Osteoblast (primary cell): ENCODE data around the gene MCF2L. TPM values are rescaled to one million over a fixed set of nuclear protein-coding genes. Genes with fewer than 3 reads are reported as not detected.
A peak's percentile ranks its signal among the peaks of the same experiment; 100 is the strongest.

Experiments
- DNase-seq: peaks from one replicate; pipeline ENCODE4 v3.0.0; 2011; ENCODE audit warnings: low spot score, mixed read lengths; ENCODE audit not compliant: insufficient read length; ENCODE audit errors: missing footprints
- H2AFZ ChIP-seq: 2 replicates; pipeline ENCODE4 v1.6.0; 2011; ENCODE audit warnings: mild to moderate bottlenecking, low read length
- H3K27ac ChIP-seq: 2 replicates; pipeline ENCODE4 v1.5.1; 2011; ENCODE audit warnings: mild to moderate bottlenecking, low read depth, low read length, moderate library complexity
- H3K27me3 ChIP-seq: 2 replicates; pipeline ENCODE4 v1.6.0; 2012; ENCODE audit warnings: mild to moderate bottlenecking, control low read depth, inconsistent platforms, low read length, moderate library complexity; ENCODE audit not compliant: insufficient read depth
- H3K36me3 ChIP-seq: 2 replicates; pipeline ENCODE4 v1.5.1; 2011; ENCODE audit warnings: mild to moderate bottlenecking, low read length, control low read depth, moderate library complexity; ENCODE audit not compliant: insufficient read depth
- H3K4me1 ChIP-seq: 2 replicates; pipeline ENCODE4 v1.5.1; 2011; ENCODE audit warnings: mild to moderate bottlenecking, low read length, control low read depth, moderate library complexity; ENCODE audit not compliant: insufficient read depth
- H3K4me2 ChIP-seq: 2 replicates; pipeline ENCODE4 v1.6.0; 2011; ENCODE audit warnings: mild to moderate bottlenecking, low read length; ENCODE audit not compliant: insufficient read depth
- H3K4me3 ChIP-seq: fragments of 200-600 bp; sonication (generic); 3 replicates; pipeline ENCODE4 v1.5.1; 2012; ENCODE audit warnings: mild to moderate bottlenecking, low read length, inconsistent platforms; ENCODE audit not compliant: insufficient read depth
- H3K79me2 ChIP-seq: 2 replicates; pipeline ENCODE4 v1.6.0; 2012; ENCODE audit warnings: mild to moderate bottlenecking, low read length, control low read depth, inconsistent platforms; ENCODE audit not compliant: insufficient read depth
- H3K9me3 ChIP-seq: 2 replicates; pipeline ENCODE4 v1.5.1; 2011; ENCODE audit warnings: low read depth, low read length, control low read depth
- H4K20me1 ChIP-seq: 2 replicates; pipeline ENCODE4 v1.6.0; 2012; ENCODE audit warnings: mild to moderate bottlenecking, low read length, control low read depth; ENCODE audit not compliant: insufficient read depth
- total RNA-seq: library from RNA; depleted of rRNA; stranded (reverse); fragments of >200 nt; gene quantifications from 2 replicates; pipeline ENCODE4 v1.2.3, GENCODE V29; 2012
- TF ChIP-seq, protein P1 (sequence below): IDR thresholded peaks from 2 replicates; pipeline ENCODE4 v1.5.1; 2011; ENCODE audit warnings: mild to moderate bottlenecking, low read depth, low read length, moderate library complexity; ENCODE audit errors: extremely low read depth

MCF2L gene
- total RNA-seq, 1 donor, result 6.5 TPM

DNA sequence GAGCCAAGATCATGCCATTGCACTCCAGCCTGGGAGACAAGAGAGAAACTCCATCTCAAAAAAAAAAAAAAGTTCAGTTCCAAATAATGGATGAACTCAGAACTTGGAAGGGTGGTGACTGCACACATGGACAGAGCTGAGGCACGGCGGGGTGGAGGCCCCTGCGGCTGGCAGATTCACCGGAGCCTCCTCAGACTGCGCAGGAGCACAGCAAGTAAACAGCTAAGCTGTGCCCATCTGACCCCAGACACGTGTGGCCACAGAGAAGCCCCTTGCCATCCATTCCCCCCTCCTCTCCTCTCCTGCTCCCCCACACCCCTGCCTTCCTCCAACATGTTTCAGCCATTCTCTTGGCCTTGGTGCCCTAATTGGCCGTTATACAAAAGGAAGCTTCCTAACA is 173.9 kb downstream of the MCF2L start:
- Histone ChIP-seq H4K20me1 (no peaks in the 10 kb centered on the region), H3K4me2 (no peak overlapping the region), H3K36me3 (no peaks in the 10 kb centered on the region), H3K79me2 (no peaks in the 10 kb centered on the region), H3K4me3 (no peak overlapping the region), H3K9me3 (no peaks in the 10 kb centered on the region), H3K27me3 (peaks cover 15% of the 10 kb centered on the region), H3K27ac (no peak overlapping the region), H2AFZ (no peak overlapping the region), H3K4me1 (no peaks in the 10 kb centered on the region)
- DNase-seq, result peak; percentile 31
- TF ChIP-seq, protein P1, sequence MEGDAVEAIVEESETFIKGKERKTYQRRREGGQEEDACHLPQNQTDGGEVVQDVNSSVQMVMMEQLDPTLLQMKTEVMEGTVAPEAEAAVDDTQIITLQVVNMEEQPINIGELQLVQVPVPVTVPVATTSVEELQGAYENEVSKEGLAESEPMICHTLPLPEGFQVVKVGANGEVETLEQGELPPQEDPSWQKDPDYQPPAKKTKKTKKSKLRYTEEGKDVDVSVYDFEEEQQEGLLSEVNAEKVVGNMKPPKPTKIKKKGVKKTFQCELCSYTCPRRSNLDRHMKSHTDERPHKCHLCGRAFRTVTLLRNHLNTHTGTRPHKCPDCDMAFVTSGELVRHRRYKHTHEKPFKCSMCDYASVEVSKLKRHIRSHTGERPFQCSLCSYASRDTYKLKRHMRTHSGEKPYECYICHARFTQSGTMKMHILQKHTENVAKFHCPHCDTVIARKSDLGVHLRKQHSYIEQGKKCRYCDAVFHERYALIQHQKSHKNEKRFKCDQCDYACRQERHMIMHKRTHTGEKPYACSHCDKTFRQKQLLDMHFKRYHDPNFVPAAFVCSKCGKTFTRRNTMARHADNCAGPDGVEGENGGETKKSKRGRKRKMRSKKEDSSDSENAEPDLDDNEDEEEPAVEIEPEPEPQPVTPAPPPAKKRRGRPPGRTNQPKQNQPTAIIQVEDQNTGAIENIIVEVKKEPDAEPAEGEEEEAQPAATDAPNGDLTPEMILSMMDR, result no peak

DNA sequence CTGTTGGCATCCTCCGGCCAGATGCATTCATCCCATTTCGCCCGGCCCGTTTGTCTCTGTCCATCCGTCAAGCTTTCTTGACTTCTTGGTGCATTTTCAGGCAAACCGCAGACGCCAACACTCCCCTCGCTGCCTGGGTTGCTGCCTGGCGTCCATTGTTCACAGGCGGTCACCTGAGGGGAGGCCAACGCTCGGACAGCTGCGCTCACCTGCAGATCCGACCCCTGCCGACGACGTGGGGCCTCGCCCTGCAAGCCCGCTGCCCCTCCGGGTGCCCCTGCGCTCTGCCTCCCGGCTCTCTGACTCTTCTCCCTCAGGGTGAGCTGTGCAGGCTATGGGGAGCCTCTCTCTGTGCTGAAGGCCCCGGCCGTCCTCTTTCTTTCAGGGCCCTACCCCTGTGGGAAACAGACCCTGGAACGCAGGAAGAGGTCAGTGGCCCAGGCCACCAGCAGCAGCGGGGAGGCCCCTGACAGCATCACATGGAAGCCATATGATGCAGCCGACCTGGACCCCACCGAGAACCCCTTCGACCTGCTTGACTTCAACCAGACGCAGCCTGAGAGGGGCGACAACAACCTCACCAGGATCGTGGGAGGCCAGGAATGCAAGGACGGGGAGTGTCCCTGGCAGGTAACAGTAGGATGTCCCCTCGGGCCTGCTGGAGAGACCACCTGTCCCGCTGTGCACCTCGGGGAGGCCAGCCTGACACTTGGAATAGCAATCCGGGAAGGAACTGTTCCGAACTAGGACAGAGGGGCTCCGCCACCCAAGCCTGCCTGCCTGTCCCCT is 174.6 kb downstream of the MCF2L start:
- Histone ChIP-seq H3K27me3 (peaks cover 7% of the 10 kb centered on the region), H3K4me2 (no peak overlapping the region)

DNA sequence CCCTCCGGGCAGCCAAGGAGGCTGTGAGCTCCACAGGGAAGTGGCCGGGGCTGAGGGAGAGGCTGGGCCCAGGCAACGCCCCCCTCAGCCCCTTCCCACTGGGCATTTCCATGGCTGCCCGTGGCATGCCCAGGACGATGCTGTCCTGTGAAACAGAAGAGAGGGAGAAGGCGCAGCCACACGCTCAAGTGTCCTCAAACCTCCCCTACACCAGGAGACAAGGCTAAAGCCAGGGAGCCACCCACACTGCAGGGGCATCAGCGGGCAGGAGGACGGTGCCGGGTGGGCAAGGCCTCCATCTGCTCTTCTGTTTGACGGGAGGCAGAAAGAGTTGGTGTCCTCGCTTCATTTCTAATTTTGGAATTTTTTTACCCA is 175.2 kb downstream of the MCF2L start:
- Histone ChIP-seq H4K20me1 (no peaks in the 10 kb centered on the region), H3K27ac (no peak overlapping the region), H3K79me2 (no peaks in the 10 kb centered on the region), H3K36me3 (no peaks in the 10 kb centered on the region), H3K27me3 (peaks cover 2% of the 10 kb centered on the region), H3K4me1 (no peaks in the 10 kb centered on the region), H3K4me2 (no peak overlapping the region), H3K9me3 (no peaks in the 10 kb centered on the region), H2AFZ (no peak overlapping the region), H3K4me3 (no peak overlapping the region)
- DNase-seq, result no peak
- TF ChIP-seq, protein P1, result no peak

More for the DNA sequence above, 174.6 kb downstream of the MCF2L start:
- Histone ChIP-seq H4K20me1 (no peaks in the 10 kb centered on the region), H3K27ac (no peak overlapping the region), H3K79me2 (no peaks in the 10 kb centered on the region), H3K4me3 (no peak overlapping the region), H3K4me1 (no peaks in the 10 kb centered on the region), H3K9me3 (no peaks in the 10 kb centered on the region), H2AFZ (no peak overlapping the region), H3K36me3 (no peaks in the 10 kb centered on the region)
- peak; percentile 35 for DNase-seq
- TF ChIP-seq, protein P1, result no peak

DNA sequence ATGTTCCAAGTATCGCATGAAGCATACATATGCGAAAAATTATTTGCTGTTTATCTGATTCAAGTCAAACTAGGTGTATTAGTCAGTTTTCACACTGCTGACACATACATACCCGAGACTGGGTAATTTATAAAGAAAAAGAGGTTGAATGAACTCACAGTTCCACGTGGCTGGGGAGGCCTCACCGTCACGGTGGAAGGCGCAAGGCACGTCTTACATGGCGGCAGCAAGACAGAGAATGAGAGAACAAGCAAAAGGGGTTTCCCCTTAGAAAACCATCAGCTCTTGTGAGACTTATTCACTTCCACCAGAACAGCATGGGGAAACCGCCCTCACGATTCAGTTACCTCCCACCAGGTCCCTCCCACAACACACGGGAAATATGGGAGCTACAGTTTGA is 176.5 kb downstream of the MCF2L start:
- Histone ChIP-seq H3K36me3 (no peaks in the 10 kb centered on the region), H3K4me2 (no peak overlapping the region), H3K9me3 (no peaks in the 10 kb centered on the region), H4K20me1 (no peaks in the 10 kb centered on the region), H2AFZ (no peak overlapping the region), H3K4me1 (no peaks in the 10 kb centered on the region), H3K79me2 (no peaks in the 10 kb centered on the region), H3K27ac (no peak overlapping the region), H3K4me3 (no peak overlapping the region), H3K27me3 (no peaks in the 10 kb centered on the region)
- TF ChIP-seq, protein P1, result no peak
- no peak for DNase-seq
